ENCODE results near the gene ISL1.

ISL1 gene

DNA sequence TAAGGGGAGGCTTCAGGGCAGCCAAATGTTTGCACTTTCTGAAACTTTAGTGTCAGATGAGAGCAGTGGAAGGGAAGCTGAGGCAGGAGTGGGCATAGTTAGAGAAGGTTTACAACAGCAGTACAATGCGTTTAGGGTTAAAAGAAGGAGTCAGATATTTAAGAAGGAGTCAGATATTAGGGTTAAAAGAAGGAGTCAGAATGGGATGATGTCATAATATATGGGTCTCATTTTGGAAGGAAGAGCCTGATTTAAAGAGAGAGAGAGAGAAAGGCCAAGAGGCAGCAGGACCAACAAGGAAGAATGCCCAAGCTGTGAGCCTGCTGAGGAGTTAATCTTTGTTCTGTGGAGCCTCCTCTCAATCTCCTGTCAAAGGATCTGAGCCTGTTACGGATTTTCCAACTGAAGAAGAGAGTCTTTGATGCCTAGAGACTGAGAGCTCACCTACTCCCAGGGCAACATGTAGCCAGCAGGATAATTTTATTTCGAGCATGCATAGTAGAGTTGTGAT is 9.5 kb downstream of the ISL1 start:
- H3K4me3 ChIP-seq (ENCODE audit: low read depth, low read length): no peak overlapping the region
- TF ChIP-seq CTCF (IDR thresholded peaks at IDR 0.05; ENCODE audit: borderline replicate concordance, insufficient read depth, low read depth, low read length): no peak

- TF ChIP-seq CTCF (IDR thresholded peaks at IDR 0.05; ENCODE audit: borderline replicate concordance, insufficient read depth, low read depth, low read length): no peak
- H3K4me3 ChIP-seq (ENCODE audit: low read depth, low read length): no peak overlapping the region
These were observed 11.4 kb downstream of the ISL1 start for GRCh38 chr5:51394609-51395008.

DNA sequence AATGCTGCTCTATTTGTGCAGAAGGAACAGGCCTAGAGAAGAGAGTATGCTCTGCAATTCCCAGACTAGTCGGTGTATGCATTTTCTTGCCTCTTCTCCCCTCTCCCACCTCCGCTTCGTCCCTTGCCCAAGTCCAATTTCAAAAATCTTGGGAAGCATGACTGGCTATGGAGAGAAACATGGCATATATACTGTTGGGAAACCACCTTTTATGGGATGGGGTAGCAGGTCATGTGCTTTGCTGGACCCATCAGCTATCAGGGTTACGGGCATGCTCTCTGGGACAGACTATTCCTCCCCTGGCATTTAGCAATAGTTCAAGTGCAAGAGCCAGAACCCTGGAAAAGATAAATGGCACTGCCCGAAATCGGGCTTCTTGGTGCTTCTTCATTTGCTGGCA is 12.0 kb downstream of the ISL1 start:
- H3K4me3 ChIP-seq (ENCODE audit: low read depth, low read length): no peak overlapping the region
- no peak for TF ChIP-seq CTCF (IDR thresholded peaks at IDR 0.05; ENCODE audit: borderline replicate concordance, insufficient read depth, low read depth, low read length)

- no peak overlapping the region for H3K4me3 ChIP-seq (ENCODE audit: low read depth, low read length)
- TF ChIP-seq CTCF (IDR thresholded peaks at IDR 0.05; ENCODE audit: borderline replicate concordance, insufficient read depth, low read depth, low read length): no peak
These were observed 12.6 kb downstream of the ISL1 start for GRCh38 chr5:51395666-51396356.

- no peak overlapping the region for H3K4me3 ChIP-seq (ENCODE audit: low read depth, low read length)
- no peak for TF ChIP-seq CTCF (IDR thresholded peaks at IDR 0.05; ENCODE audit: borderline replicate concordance, insufficient read depth, low read depth, low read length)
These were observed 13.5 kb downstream of the ISL1 start for GRCh38 chr5:51396797-51397196.

GRCh38 chr5:51397996-51398395 is 14.7 kb downstream of the ISL1 start:
- no peak overlapping the region for H3K4me3 ChIP-seq (ENCODE audit: low read depth, low read length)
- TF ChIP-seq CTCF (IDR thresholded peaks at IDR 0.05; ENCODE audit: borderline replicate concordance, insufficient read depth, low read depth, low read length): no peak
